Measurements from ENCODE around the gene ZNF771.

GRCh38 chr16:30367349-30368009 is 39.9 kb upstream of the ZNF771 start:
- TF ChIP-seq CTCF (IDR thresholded peaks at IDR 0.05), result no peak
- no peak for TF ChIP-seq EP300 (IDR thresholded peaks at IDR 0.05)
- no peak for TF ChIP-seq POLR2A (IDR thresholded peaks at IDR 0.05)
